Panc1 (cell line): ENCODE data around the gene GOLGA6A. TPM values are rescaled to one million over a fixed set of nuclear protein-coding genes. Genes with fewer than 3 reads are reported as not detected.

ENCODE experiments used
- ATAC-seq: fragments of 200-7000 bp; cut with Tn5 transposase; 2 replicates; pipeline ENCODE4 v1.9.1; 2020; ENCODE audit warnings: mild to moderate bottlenecking, moderate library complexity
- BruUV-seq: library from RNA; stranded (reverse); fragments of 400-500 nt; replicated peaks from 2 replicates; lab custom pipeline; 2021; lab: Mats Ljungman, UMichigan
- CTCF ChIA-PET: fragments of 300-600 bp; sonication (Branson Sonifier 250); formaldehyde crosslinking; loops from one replicate; lab custom pipeline; 2022; ENCODE audit warnings: antibody characterized with exemption; lab: Charles Lee
- POLR2A ChIA-PET: fragments of 300-600 bp; sonication (Branson Sonifier 250); formaldehyde crosslinking; loops from one replicate; lab custom pipeline; 2022; ENCODE audit warnings: antibody characterized with exemption; lab: Charles Lee
- DNase-seq: peaks from one replicate; pipeline ENCODE4 v3.0.0-alpha.2; 2010; ENCODE audit warnings: low read depth, low spot score
- H3K27ac ChIP-seq: 2 replicates; pipeline ENCODE4 v1.5.1; 2011; ENCODE audit warnings: mild to moderate bottlenecking, low read length, inconsistent platforms
- H3K27me3 ChIP-seq: fragments of 200-500 bp; sonication (Bioruptor generic); 2 replicates; pipeline ENCODE4 v1.6.0; 2014; ENCODE audit warnings: low read length, inconsistent platforms; ENCODE audit not compliant: control insufficient read depth, insufficient read depth
- H3K36me3 ChIP-seq: fragments of 200-500 bp; sonication (Bioruptor generic); 2 replicates; pipeline ENCODE4 v1.5.1; 2014; ENCODE audit warnings: inconsistent platforms, mild to moderate bottlenecking, low read length, moderate library complexity; ENCODE audit not compliant: control insufficient read depth, insufficient read depth
- H3K4me1 ChIP-seq: 2 replicates; pipeline ENCODE4 v1.5.1; 2011; ENCODE audit warnings: inconsistent platforms, mild to moderate bottlenecking, low read length, moderate library complexity; ENCODE audit not compliant: control insufficient read depth, insufficient read depth
- H3K4me3 ChIP-seq, 2 experiments: 2 replicates each; pipeline ENCODE4 v1.5.1; 2011 to 2012; ENCODE audit warnings: low read depth in 2 of 2, low read length in 2 of 2, mild to moderate bottlenecking in 2 of 2, inconsistent platforms in 1 of 2, moderate library complexity in 1 of 2
- H3K9me3 ChIP-seq: fragments of 200-500 bp; sonication (Bioruptor generic); 2 replicates; pipeline ENCODE4 v1.5.1; 2014; ENCODE audit warnings: low read depth, mild to moderate bottlenecking, inconsistent platforms, low read length, moderate library complexity; ENCODE audit not compliant: control insufficient read depth, insufficient read depth
- POLR2AphosphoS5 ChIP-seq: IDR thresholded peaks from 2 replicates; pipeline ENCODE4 v1.6.1; 2012; ENCODE audit warnings: mild to moderate bottlenecking, low read depth, low read length, moderate library complexity
- SIN3A ChIP-seq: IDR thresholded peaks from 2 replicates; pipeline ENCODE4 v1.6.1; 2012; ENCODE audit warnings: low read depth, mild to moderate bottlenecking, low read length, moderate library complexity, borderline replicate concordance; ENCODE audit not compliant: insufficient read depth
- TCF7L2 ChIP-seq: IDR thresholded peaks from 2 replicates; pipeline ENCODE4 v1.6.1; 2011; ENCODE audit warnings: mild to moderate bottlenecking, low read depth, low read length, inconsistent platforms
- in situ Hi-C: cut with HindIII; loops from 2 replicates; pipeline ENCODE4 v1.10.0; 2016; ENCODE audit warnings: low sequenced_read_pairs, low pct_unique_long_range_greater_than_20kb
- intact Hi-C: fragments of 100-400 bp; cut with micrococcal nuclease; formaldehyde crosslinking; loops from one replicate; pipeline ENCODE4 v1.10.0; 2022; ENCODE audit not compliant: unreplicated experiment
- total RNA-seq: library from RNA; stranded (reverse); gene quantifications from one replicate; pipeline ENCODE4 v1.2.1, GENCODE V29; 2021; ENCODE audit not compliant: unreplicated experiment
- TF ChIP-seq, protein P1 (sequence below): fragments of 450-650 bp; IDR thresholded peaks from 2 replicates; pipeline ENCODE4 v1.5.1; 2017; ENCODE audit warnings: mild to moderate bottlenecking
- TF ChIP-seq, protein P2 (sequence below), 2 experiments: IDR thresholded peaks; 2 replicates each; pipeline ENCODE4 v1.6.1; 2011 to 2012; ENCODE audit warnings: low read depth in 2 of 2, control low read depth in 1 of 2, low read length in 1 of 2, mild to moderate bottlenecking in 1 of 2, moderate library complexity in 1 of 2; ENCODE audit not compliant: insufficient read depth in 1 of 2

The GOLGA6A gene
- total RNA-seq, 1 experiment from 2014 or later, result 0.05 TPM

DNA sequence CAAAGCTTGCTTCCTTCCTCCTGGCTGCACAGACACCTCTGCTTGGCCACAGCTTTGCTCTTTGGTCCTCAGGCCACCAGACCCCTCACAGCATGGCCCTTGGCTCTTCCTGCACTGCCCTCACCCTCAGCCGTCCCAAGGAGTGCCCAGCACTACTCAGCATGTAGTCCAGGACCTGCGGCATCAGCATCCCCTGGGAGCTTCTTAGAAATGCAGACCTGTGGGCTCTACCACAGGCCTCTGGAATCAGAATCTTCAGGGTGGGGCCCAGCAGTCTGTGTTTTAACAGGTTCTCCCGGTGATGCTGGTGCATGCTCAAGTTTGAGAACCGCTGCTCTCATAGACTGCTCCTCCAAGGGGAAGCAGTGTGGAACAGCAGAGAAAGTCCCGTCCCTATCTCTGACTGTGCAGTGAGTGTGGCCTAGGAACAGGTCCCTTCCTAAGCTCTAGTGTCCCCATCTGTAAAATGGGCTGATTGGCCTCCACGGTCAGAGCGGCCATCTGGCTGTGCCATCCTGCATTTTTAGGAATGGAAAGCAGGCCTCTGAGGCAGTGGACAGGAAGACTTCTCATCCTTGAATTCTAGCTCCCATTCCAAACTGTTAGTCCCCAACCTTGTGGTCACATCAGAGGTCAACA is 36.6 kb downstream of the GOLGA6A start:
- H3K27ac ChIP-seq, result no peak overlapping the region
- TF ChIP-seq, protein P1, sequence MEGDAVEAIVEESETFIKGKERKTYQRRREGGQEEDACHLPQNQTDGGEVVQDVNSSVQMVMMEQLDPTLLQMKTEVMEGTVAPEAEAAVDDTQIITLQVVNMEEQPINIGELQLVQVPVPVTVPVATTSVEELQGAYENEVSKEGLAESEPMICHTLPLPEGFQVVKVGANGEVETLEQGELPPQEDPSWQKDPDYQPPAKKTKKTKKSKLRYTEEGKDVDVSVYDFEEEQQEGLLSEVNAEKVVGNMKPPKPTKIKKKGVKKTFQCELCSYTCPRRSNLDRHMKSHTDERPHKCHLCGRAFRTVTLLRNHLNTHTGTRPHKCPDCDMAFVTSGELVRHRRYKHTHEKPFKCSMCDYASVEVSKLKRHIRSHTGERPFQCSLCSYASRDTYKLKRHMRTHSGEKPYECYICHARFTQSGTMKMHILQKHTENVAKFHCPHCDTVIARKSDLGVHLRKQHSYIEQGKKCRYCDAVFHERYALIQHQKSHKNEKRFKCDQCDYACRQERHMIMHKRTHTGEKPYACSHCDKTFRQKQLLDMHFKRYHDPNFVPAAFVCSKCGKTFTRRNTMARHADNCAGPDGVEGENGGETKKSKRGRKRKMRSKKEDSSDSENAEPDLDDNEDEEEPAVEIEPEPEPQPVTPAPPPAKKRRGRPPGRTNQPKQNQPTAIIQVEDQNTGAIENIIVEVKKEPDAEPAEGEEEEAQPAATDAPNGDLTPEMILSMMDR, result no peak
- TF ChIP-seq, protein P2, sequence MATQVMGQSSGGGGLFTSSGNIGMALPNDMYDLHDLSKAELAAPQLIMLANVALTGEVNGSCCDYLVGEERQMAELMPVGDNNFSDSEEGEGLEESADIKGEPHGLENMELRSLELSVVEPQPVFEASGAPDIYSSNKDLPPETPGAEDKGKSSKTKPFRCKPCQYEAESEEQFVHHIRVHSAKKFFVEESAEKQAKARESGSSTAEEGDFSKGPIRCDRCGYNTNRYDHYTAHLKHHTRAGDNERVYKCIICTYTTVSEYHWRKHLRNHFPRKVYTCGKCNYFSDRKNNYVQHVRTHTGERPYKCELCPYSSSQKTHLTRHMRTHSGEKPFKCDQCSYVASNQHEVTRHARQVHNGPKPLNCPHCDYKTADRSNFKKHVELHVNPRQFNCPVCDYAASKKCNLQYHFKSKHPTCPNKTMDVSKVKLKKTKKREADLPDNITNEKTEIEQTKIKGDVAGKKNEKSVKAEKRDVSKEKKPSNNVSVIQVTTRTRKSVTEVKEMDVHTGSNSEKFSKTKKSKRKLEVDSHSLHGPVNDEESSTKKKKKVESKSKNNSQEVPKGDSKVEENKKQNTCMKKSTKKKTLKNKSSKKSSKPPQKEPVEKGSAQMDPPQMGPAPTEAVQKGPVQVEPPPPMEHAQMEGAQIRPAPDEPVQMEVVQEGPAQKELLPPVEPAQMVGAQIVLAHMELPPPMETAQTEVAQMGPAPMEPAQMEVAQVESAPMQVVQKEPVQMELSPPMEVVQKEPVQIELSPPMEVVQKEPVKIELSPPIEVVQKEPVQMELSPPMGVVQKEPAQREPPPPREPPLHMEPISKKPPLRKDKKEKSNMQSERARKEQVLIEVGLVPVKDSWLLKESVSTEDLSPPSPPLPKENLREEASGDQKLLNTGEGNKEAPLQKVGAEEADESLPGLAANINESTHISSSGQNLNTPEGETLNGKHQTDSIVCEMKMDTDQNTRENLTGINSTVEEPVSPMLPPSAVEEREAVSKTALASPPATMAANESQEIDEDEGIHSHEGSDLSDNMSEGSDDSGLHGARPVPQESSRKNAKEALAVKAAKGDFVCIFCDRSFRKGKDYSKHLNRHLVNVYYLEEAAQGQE (IDR thresholded peaks at IDR 0.05; ENCODE audit: insufficient read depth in 1 of 2, low read depth in 2 of 2, low read length in 1 of 2), result no peak
- TF ChIP-seq POLR2AphosphoS5, result no peak
- no peak for TF ChIP-seq SIN3A
- ChIA-PET CTCF (interaction anchor here (0.6 kb wide), 2 partner anchors 100 to 285 kb away, joined by 4 to 17 read pairs; no protein-coding TSS in a partner anchor), POLR2A (no interaction called here)
- no peaks in the 10 kb centered on the region for H3K4me1 ChIP-seq
- in situ Hi-C loops, result no loop called here
- no peaks in the 10 kb centered on the region for H3K36me3 ChIP-seq
- intact Hi-C loops, result no loop called here
- no peaks in the 10 kb centered on the region for H3K9me3 ChIP-seq
- DNase-seq (no peak), ATAC-seq (no peak)
- H3K27me3 ChIP-seq, result no peaks in the 10 kb centered on the region
- H3K4me3 ChIP-seq, result no peak overlapping the region
- BruUV-seq, result no TSS peak

DNA sequence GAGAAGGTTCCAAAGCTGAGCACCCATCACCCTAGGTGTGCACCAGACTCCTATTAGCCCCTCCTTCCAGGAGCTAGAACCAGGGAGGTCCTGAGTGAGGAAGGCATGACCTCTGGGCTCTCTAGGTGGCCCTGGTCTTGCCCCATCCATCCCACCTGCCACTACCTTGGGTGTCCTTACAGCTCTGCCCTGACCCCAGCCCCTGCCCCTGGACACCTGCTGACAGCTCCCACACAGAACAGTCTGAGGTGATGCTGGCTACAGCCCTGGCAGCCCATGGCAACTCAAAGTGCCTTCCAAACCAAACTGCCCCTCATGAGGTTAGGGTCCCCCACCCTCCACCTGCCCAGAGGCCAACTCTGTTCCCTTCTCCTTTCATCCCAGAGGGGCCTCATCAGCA is 37.2 kb downstream of the GOLGA6A start:
- no peaks in the 10 kb centered on the region for H3K27me3 ChIP-seq
- in situ Hi-C loops (no loop called here), intact Hi-C loops (no loop called here)
- H3K9me3 ChIP-seq, result no peaks in the 10 kb centered on the region
- ChIA-PET CTCF (interaction anchor here (0.6 kb wide), 1 partner anchor 285 kb away, joined by 17 read pairs; no protein-coding TSS in a partner anchor), POLR2A (no interaction called here)
- no peak for ATAC-seq
- no peak for DNase-seq
- H3K27ac ChIP-seq, result no peak overlapping the region
- no peaks in the 10 kb centered on the region for H3K4me1 ChIP-seq
- H3K36me3 ChIP-seq, result no peaks in the 10 kb centered on the region
- no TSS peak for BruUV-seq
- no peak for TF ChIP-seq TCF7L2
- no peak for TF ChIP-seq SIN3A
- TF ChIP-seq, protein P2 (IDR thresholded peaks at IDR 0.05; ENCODE audit: insufficient read depth in 1 of 2, low read depth in 2 of 2, low read length in 1 of 2), result no peak
- TF ChIP-seq, protein P1, result no peak
- no peak for TF ChIP-seq POLR2AphosphoS5
- no peak overlapping the region for H3K4me3 ChIP-seq
